GM19455 (cell line): ENCODE measurements around the gene ZNF764.
"Not testable (repeated sequence)": the region's sequence is repeated elsewhere in the genome, so short reads cannot be mapped to it uniquely, and the experiment has no call there.

Experiments used
- ATAC-seq: cut with Tn5 transposase; IDR thresholded peaks from one replicate; pipeline ENCODE4 v1.9.1; 2021; ENCODE audit not compliant: unreplicated experiment

Gene ZNF764

DNA sequence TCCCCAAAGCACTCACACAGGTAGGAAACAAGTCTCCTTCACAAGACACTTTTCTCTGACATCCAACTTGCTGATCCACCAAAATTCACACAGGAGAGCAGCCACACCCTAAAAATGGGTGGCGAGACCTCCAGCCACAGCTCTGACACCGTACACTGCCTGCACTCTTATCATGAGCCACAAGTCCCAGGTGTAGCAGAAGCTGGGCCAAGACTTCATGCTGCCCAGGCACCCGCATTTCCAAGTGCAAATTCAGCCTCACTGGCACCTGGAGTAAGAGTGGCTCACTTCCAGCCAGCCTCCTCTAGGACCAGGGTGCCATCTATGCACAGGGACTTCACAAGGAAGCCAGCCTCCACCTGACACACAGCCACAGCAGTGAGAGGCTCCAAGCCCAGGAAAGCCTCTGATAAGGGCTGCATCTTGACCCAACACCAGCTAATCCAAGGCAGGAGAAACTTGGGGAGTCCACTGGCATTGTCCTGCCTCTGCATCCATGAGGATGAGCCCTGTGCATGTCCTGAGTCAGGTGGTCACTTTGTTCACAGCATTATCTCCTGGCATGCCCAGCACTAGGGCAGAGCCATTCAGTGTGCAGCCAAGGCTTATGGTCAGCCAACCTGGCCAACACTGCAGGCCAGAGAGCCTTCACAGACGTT is 29.2 kb downstream of the ZNF764 start:
- ATAC-seq, result no peak

DNA sequence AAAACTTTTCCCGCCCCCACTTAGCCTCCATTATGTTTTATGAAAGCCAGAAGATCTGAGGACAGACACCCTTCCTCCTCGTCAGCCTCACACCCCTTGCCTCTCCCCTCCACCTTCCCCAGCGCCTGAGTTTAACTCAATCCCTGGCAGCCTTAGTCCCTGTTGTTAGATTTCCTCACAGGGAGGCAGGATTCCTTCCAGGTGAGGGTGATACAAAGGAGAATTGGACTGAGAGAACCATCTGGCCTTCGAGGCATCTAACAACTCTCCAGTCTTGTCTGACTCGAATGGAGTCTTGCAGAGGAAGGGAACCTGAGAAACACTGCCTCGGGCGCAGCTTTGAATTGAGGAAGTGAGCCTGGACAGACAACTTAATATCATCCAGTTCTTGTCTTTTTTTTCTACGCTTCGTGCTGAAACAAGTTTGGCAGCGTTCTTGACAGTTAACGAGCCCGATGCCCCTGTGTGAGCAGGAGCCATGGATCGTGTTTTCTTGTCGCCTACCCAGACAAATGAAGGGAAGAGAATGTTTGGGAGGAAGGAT is 30.5 kb downstream of the ZNF764 start:
- no peak for ATAC-seq

DNA sequence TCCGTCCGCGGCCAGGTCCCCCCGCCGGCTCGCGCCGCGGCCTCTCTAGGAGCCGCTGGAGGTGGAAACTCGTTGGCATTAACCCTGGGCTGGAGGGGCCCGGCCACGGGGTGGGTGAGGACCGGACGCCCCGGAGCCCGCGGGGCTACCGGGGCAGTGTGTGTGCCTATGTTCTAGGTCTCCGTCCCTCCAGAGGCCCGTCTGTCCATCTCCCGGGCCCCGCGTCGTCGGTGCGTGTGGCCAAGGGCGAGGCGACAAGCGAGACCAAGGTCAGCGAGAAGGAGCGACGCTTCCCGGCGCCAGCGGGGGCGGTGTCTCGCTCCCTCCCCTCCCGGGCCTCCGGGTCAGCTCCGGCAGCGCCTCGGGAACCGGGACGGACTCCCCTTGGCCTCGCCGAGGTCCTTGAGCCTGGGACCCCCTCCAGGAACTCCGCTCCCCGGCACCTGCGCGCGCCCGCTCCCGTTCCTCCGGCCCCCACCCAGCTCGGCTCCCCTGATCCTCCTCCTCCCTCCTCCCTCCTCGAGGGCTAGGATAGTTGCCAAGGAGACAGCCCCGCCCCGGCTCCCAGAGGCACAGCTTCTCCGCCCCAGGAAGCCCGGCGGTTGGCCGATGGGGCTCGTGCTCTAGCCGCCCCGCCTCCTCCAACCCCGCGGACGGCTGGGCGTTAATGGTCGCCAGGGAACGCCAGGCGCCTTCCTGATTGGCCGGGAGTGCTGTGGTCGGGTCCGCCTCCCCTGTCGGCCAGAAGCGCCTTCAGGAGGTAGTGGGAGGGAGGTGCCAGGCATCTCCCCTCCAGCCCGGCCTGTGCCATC is 31.1 kb downstream of the ZNF764 start:
- ATAC-seq, result peak; percentile 76

- ATAC-seq, result peak; percentile 22
Measured at GRCh38 chr16:30526137-30526822, 31.9 kb downstream of the ZNF764 start, which contains the start of gene ZNF768. ZNF768 (minus strand) TSS chr16:30526566; CDS start chr16:30526413, 153 bp downstream.

DNA sequence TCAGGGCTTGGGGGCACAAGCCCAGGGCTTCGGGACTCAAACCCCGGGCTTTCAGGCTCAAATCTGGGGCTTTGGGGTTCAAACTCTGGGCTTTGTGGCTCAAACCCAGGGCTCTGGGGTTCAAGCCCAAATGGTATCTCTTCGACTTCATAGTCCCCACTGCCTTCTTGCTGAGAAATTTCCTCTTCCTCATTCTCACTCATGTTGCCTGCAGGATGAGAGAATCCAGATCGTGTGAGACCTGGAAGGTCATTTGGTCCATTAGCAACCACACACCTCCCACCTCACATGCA is 32.4 kb downstream of the ZNF764 start:
- no peak for ATAC-seq

- ATAC-seq, result no peak
Measured at GRCh38 chr16:30524575-30525568, 33.3 kb downstream of the ZNF764 start.

DNA sequence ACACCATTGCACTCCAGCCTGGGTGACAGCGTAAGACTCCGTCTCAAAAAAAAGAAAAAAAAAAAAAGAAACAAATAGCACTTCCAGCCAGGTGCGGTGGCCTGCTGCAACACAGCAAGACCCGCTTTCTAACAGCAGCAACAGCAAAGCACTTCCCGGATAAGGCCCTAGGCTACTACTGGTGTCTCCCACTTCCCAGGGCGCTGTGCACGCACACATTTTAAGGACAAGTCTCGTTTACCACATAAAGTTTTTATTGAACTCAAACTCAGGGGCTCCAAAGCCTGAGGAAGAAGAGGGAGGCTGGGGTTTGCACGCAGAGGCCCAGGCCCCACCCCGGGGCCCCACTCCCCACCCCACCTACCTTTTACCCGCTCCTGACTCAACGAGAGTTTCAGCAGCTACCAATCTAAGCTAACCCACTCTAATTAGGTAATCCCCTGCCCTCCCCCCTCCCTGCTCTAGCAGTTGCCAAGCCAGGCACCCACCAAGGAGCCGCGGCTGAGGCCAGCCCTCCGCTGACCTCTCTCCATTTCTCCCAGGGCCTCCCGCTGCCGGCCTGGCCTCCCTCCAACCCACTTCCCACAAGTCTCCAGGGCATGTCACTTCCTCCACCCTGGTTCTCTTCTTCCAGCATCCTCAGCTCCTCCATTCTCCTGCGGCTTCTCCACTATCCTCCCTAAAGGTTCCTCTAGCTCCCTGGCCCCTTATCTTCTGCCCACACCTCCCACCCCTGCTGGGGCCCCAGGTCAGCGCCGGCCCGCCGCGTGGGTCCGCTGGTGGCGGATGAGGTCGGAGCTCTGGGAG is 34.2 kb downstream of the ZNF764 start:
- no peak for ATAC-seq

DNA sequence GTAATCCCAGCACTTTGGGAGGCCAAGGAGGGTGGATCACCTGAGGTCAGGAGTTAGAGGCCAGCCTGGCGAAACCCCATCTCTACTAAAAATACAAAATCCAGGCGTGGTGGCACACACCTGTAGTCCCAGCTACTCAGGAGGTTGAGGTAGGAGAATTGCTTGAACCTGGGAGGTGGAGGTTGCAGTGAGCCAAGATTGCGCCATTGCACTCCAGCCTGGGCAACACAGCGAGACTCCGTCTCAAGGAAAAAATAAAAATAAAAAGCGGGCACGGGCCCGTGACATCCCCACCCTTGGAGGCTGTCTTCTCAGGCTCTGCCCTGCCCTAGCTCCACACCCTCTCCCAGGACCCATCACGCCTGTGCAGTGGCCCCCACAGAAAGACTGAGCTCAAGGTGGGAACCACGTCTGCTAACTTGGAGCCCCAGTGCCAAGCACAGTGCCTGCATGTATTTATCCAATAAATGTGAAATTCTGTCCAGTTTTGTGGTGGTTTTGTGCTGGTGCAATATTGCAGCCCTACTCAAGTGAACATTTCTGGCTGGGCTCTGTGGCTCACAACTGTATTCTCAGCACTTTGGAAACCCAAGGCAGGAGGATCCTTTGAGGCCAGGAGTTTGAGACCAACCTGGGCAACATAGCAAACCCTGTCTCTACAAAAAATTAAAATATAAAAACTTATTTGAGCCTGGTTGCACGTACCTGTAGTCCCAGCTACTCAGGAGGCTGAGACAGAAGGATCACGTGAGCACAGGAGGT is 35.3 kb downstream of the ZNF764 start:
- not testable (repeated sequence) for ATAC-seq

DNA sequence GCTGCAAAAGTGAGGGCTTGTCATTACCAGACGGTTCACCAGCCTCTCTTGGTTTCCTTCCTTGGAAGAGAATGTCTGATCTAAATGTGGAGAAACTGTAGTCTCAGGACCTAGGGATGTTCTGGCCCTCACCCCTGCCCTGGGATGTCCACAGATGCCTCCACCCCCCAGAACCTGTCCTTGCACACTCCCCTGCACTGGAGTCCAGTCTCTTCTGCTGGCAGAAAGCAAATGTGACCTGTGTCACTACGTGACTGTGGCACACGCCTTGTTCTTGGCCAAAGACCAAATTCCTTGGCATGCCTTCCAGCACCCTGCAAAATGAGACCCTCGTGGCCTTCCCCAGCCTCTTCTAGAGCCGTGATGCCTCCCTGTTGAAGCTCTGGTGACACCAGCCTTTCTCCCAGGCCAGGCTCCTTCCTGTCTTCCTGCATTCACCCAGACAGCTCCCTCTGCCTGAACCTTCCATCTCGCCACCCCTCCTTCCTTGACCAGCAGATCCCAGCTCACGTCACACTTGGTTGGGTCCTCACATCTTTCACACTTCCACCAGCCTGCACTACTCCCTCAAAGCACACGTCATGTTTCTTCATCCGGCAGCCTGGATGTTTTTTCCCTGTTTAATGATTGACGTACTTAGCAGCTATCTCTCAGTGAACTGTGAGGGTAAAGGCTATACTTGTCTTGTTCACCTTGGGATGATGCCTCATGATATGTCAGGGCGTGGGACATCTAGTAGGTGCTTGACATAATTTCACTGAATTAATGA is 36.1 kb downstream of the ZNF764 start:
- ATAC-seq, result no peak

- no peak for ATAC-seq
Measured at GRCh38 chr16:30521476-30521872, 36.7 kb downstream of the ZNF764 start.

- no peak for ATAC-seq
Measured at GRCh38 chr16:30519120-30520049, 38.8 kb downstream of the ZNF764 start.

DNA sequence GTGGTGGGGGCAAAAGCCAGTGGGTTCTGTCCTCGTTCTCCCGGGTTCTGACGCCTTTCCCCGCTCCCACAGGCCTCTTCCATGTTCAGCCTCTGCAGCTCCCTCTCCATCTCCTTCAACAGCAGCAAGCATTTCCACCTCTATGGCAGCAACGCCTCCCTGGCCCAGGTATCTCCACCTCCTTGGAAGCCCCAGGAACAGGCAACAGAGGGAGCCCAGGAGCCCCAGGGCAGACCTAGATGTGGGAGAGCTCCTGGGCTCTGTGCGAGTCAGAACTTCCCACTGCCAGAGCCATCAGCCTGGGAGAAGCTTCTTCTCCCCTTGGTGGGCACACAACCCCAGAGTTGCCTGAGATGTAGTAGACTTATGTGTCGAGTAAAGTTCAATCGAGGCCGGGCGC is 39.6 kb downstream of the ZNF764 start:
- ATAC-seq, result no peak

- no peak for ATAC-seq
Measured at GRCh38 chr16:30515275-30515674, 42.9 kb downstream of the ZNF764 start.

GRCh38 chr16:30511509-30511908 is 46.7 kb downstream of the ZNF764 start:
- ATAC-seq, result no peak

GRCh38 chr16:30510376-30510938 is 47.7 kb downstream of the ZNF764 start:
- no peak for ATAC-seq

GRCh38 chr16:30509081-30509765 is 49.0 kb downstream of the ZNF764 start:
- no peak for ATAC-seq
